ENCODE measurements around the gene KDM4B.
A peak's percentile ranks its signal among the peaks of the same experiment; 100 is the strongest.

The KDM4B gene

GRCh38 chr19:4976401-4977298 lies 7.7 kb downstream of the KDM4B start:
- TF ChIP-seq, protein P1, sequence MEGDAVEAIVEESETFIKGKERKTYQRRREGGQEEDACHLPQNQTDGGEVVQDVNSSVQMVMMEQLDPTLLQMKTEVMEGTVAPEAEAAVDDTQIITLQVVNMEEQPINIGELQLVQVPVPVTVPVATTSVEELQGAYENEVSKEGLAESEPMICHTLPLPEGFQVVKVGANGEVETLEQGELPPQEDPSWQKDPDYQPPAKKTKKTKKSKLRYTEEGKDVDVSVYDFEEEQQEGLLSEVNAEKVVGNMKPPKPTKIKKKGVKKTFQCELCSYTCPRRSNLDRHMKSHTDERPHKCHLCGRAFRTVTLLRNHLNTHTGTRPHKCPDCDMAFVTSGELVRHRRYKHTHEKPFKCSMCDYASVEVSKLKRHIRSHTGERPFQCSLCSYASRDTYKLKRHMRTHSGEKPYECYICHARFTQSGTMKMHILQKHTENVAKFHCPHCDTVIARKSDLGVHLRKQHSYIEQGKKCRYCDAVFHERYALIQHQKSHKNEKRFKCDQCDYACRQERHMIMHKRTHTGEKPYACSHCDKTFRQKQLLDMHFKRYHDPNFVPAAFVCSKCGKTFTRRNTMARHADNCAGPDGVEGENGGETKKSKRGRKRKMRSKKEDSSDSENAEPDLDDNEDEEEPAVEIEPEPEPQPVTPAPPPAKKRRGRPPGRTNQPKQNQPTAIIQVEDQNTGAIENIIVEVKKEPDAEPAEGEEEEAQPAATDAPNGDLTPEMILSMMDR (conservative IDR thresholded peaks at IDR 0.05) = no peak; the same call in 1 of the 2 replicates
- TF ChIP-seq ZFX (IDR thresholded peaks at IDR 0.05) = no peak
- peak overlapping the region; percentile 87 for H3K27ac ChIP-seq

GRCh38 chr19:4977299-4978174 lies 8.6 kb downstream of the KDM4B start:
- peak overlapping the region; percentile 87 for H3K27ac ChIP-seq
- TF ChIP-seq, protein P1 (conservative IDR thresholded peaks at IDR 0.05) = no peak
- no peak for TF ChIP-seq ZFX (IDR thresholded peaks at IDR 0.05)

GRCh38 chr19:4979211-4979807 lies 10.4 kb downstream of the KDM4B start:
- no peak overlapping the region for H3K27ac ChIP-seq
- no peak for TF ChIP-seq ZFX (IDR thresholded peaks at IDR 0.05)
- TF ChIP-seq, protein P1 (conservative IDR thresholded peaks at IDR 0.05) = no peak

GRCh38 chr19:4980067-4980466 lies 11.2 kb downstream of the KDM4B start:
- no peak for TF ChIP-seq ZFX (IDR thresholded peaks at IDR 0.05)
- TF ChIP-seq, protein P1 (conservative IDR thresholded peaks at IDR 0.05) = no peak
- H3K27ac ChIP-seq = no peak overlapping the region

- TF ChIP-seq, protein P1 (conservative IDR thresholded peaks at IDR 0.05) = no peak
- no peak for TF ChIP-seq ZFX (IDR thresholded peaks at IDR 0.05)
- H3K27ac ChIP-seq = peak overlapping the region; percentile 1; the same call in 1 of the 2 replicates
These were observed 12.1 kb downstream of the KDM4B start for GRCh38 chr19:4980838-4981680.

DNA sequence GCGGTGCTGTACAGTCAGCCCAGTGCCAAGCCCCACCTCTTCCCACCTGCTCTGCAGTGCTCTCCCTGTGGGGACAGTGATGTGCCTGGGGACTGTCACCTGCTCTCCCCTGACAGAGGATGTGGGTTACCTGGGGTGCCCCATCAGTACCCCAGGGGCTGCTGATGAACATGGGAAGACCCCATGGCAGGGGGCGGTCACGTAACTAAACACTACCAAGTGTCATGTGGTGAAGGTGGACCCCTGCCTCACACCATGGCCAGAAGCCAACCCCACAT lies 12.7 kb downstream of the KDM4B start:
- TF ChIP-seq ZFX (IDR thresholded peaks at IDR 0.05) = no peak
- TF ChIP-seq, protein P1 (conservative IDR thresholded peaks at IDR 0.05) = no peak
- H3K27ac ChIP-seq = peak overlapping the region; percentile 1; the same call in 1 of the 2 replicates

All from C4-2B (cell line).